HG03060 (cell line): Measurements from ENCODE around the gene ELOVL5.
"Not testable (repeated sequence)": the region's sequence is repeated elsewhere in the genome, so short reads cannot be mapped to it uniquely, and the experiment has no call there.

Source experiments
- ATAC-seq: cut with Tn5 transposase; IDR thresholded peaks from one replicate; pipeline ENCODE4 v1.9.1; 2021; ENCODE audit warnings: low read depth, moderate number of reproducible peaks; ENCODE audit not compliant: unreplicated experiment

ELOVL5 gene, protein sequence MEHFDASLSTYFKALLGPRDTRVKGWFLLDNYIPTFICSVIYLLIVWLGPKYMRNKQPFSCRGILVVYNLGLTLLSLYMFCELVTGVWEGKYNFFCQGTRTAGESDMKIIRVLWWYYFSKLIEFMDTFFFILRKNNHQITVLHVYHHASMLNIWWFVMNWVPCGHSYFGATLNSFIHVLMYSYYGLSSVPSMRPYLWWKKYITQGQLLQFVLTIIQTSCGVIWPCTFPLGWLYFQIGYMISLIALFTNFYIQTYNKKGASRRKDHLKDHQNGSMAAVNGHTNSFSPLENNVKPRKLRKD

GRCh38 chr6:53348371-53349208 lies at the start of gene ELOVL5:
ELOVL5 (minus strand) TSS chr6:53348950; CDS start chr6:53295699, 53,251 bp downstream.
- ATAC-seq = peak; percentile 70

- no peak for ATAC-seq
Measured at GRCh38 chr6:53397283-53397682, 48.5 kb upstream of the ELOVL5 start.

DNA sequence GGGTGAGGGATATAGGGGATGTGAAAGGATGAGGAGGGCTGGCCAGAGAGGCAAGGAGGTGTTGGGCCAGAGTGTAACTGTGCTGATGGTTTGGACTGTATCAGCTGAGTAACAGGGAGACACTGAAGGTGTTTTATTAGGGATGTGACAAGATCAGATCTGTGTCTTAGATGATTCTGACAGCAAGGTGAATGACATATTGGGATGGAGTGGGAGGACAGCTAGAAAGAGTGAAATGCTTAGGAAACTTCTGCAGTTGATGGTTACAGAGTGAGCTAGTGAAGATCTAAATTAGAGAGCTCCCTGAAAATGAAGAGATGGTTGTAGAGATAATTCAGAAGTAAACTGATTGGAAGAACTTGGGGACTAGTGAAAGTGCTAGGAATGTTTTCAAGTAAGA lies 47.2 kb upstream of the ELOVL5 start:
- no peak for ATAC-seq

DNA sequence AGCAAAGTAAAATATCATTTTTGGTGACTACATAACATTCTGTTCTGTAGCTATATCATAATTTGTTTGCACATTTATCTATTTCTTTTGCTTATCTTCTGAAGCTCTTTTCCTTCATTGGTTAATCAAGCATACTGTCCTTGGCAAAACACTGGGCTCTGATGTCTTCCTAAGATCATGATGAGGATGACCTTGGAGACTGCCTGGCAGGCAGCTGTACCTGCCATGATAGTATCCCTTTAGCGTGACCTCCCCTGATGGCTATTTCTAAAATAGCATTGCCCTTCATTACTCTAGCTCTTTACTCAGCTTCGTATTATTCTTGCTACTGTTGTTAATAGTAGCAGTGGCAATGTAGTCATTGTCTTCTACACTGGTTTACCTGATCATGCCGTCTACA lies 46.0 kb upstream of the ELOVL5 start:
- no peak for ATAC-seq

- ATAC-seq = no peak
Measured at GRCh38 chr6:53391170-53391569, 42.4 kb upstream of the ELOVL5 start.

GRCh38 chr6:53390010-53390409 lies 41.3 kb upstream of the ELOVL5 start:
- no peak for ATAC-seq

- ATAC-seq = not testable (repeated sequence)
Measured at GRCh38 chr6:53388615-53389014, 39.9 kb upstream of the ELOVL5 start.

DNA sequence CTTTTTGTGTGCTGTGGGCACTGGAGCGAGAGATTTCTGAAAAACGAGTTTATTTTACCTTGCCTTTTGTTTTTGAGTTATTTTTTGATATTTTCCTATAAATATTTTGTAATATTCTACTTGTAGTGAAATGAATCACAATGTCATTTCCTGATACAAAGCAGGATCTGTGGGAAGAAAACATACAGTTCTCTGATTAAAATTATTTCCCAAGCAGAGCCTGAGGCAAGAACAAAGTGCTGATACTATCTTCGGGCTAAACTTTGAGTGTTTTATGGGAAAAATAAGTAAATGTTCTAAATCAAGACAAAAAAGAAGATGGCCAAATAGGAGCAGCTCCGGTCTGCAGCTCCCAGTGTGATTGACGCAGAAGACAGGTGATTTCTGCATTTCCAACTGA lies 33.7 kb upstream of the ELOVL5 start:
- no peak for ATAC-seq

DNA sequence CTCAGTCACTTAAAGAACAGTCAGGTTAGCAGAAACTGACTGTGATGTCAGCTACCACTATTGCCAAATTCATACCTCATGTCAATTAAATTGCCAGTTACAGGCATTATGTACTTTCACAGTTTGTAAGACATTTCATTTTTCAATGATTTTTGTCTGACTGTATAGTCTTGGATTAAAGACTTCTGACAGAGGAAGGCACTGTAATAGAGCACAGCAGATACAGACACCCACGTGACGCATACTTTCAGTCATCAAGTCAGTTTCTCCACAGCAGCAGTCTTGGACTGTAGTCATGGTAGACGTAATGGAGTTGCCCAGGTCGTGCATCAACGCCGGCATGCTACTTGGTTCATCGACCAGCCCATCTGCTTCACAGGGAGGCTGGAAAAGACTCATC lies 29.5 kb upstream of the ELOVL5 start:
- ATAC-seq = no peak

- no peak for ATAC-seq
Measured at GRCh38 chr6:53377793-53378192, 29.0 kb upstream of the ELOVL5 start.

GRCh38 chr6:53377289-53377688 lies 28.5 kb upstream of the ELOVL5 start:
- ATAC-seq = no peak

GRCh38 chr6:53376661-53377226 lies 28.0 kb upstream of the ELOVL5 start:
- ATAC-seq = no peak

- no peak for ATAC-seq
Measured at GRCh38 chr6:53375847-53376246, 27.1 kb upstream of the ELOVL5 start.

- ATAC-seq = no peak
Measured at GRCh38 chr6:53373638-53374037, 24.9 kb upstream of the ELOVL5 start.

GRCh38 chr6:53369876-53370515 lies 21.2 kb upstream of the ELOVL5 start:
- no peak for ATAC-seq

GRCh38 chr6:53369051-53369450 lies 20.3 kb upstream of the ELOVL5 start:
- no peak for ATAC-seq

DNA sequence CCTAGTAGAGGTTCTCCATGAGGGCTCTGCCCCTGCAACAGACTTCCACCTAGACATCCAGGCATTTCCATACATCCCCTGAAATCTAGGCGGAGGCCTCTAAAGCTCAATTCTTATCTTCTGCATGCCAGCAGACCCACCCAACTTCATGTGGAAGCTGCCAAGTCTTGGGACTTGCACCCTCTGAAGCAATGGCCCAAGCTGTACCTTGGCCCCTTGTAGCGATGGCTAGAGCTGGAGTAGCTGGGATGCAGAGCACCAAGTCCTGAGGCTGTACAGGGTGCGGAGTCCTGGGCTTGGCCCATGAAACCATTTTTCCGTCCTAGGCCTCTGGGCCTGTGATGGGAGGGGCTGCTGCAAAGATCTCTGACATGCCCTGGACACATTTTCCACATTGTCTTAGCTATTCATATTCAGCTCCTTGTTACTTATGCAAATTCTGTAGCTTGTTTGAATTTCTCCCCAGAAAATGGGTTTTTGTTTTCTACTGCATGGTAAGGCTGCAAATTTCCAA lies 17.4 kb upstream of the ELOVL5 start:
- no peak for ATAC-seq

GRCh38 chr6:53363341-53364079 lies 14.8 kb upstream of the ELOVL5 start:
- no peak for ATAC-seq

GRCh38 chr6:53361549-53362031 lies 12.8 kb upstream of the ELOVL5 start:
- ATAC-seq = no peak
